GM21529 (cell line): ENCODE data around the gene MAPK12.

ENCODE experiments used
- ATAC-seq: cut with Tn5 transposase; IDR thresholded peaks from one replicate; pipeline ENCODE4 v1.9.1; 2021; ENCODE audit not compliant: unreplicated experiment

The MAPK12 gene

DNA sequence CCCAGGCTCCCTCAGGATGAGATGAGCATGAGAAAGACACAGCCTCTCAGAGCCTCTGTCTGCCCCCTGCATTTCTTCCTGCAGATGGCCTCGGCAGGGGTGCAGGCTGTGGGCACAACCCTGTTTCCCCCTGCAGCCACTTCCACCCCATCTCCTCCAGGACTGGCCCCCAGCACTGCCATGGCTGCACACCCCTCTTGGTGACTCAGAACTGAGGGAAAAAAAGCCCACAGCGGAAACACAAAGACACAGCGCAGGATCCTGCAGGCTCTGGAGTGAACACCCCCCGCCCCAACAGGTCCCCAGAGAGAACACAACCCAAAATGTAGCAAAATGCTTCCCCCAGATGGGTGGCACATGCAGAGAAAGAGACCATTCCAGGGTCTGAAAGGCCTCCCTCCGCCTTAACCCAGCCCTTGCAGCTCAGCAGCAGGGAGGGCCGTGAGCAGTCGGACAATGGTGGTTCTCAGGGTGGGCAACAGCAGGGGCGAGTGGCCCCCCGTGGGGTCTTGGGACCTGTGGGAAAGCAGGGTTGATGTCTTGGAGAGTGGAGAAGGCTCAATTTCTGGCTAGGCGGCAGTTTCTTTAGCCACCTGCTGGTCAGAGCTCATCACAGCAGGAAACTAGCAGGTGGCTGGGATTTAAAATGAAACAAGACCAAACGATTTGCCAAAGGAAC is 24.6 kb downstream of the MAPK12 start:
- no peak for ATAC-seq

DNA sequence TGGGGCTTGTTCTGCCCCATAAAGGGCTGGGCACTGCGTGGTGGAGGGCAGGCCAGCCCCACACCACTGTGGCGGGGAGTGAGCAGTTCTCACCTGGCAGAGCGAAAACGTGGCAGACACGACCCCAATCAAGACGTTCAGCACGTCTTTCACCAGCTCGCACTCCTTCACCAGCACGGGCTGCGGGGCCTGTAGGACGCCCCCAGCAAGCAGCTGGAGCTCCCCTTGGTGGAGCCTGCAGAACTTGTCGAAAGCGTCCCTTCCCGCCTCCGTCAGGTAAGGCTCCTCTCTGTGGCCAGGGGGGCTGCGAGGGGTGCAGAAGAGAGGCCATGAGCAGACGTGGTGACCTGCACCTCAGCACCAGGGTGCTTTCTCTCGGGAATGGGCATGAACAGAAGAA is 28.3 kb downstream of the MAPK12 start:
- ATAC-seq, result no peak

GRCh38 chr22:50232481-50233151 is 28.9 kb downstream of the MAPK12 start:
- ATAC-seq, result no peak

GRCh38 chr22:50229370-50229769 is 32.1 kb downstream of the MAPK12 start:
- no peak for ATAC-seq

DNA sequence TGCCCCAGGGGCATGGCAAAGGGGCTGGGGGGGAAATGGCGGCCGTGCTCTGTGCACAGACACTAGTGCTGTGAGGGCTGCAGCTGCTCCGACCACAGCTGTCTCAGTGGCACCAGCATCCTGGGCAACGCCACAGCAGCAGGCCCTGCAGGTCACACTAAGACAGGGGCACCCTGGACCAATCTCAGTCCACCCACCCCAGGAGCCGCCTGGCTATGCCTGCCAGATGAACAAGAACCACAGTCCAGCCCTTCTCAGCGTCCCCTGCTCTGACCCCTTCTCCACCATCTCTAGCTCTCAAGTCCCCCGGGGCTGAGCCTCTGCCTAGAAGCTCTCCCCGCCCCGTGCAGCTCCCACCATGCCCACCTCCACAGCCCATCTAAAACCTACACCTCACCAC is 33.1 kb downstream of the MAPK12 start:
- ATAC-seq, result no peak

GRCh38 chr22:50227579-50228215 is 33.8 kb downstream of the MAPK12 start:
- ATAC-seq, result no peak

GRCh38 chr22:50226875-50227165 is 34.7 kb downstream of the MAPK12 start:
- ATAC-seq, result no peak

GRCh38 chr22:50226063-50226874 is 35.2 kb downstream of the MAPK12 start:
- no peak for ATAC-seq

GRCh38 chr22:50225200-50225969 is 36.1 kb downstream of the MAPK12 start:
- ATAC-seq, result no peak

- no peak for ATAC-seq
Observed at GRCh38 chr22:50224071-50224470, 37.4 kb downstream of the MAPK12 start.

- ATAC-seq, result no peak
Observed at GRCh38 chr22:50222508-50222907, 39.0 kb downstream of the MAPK12 start.

DNA sequence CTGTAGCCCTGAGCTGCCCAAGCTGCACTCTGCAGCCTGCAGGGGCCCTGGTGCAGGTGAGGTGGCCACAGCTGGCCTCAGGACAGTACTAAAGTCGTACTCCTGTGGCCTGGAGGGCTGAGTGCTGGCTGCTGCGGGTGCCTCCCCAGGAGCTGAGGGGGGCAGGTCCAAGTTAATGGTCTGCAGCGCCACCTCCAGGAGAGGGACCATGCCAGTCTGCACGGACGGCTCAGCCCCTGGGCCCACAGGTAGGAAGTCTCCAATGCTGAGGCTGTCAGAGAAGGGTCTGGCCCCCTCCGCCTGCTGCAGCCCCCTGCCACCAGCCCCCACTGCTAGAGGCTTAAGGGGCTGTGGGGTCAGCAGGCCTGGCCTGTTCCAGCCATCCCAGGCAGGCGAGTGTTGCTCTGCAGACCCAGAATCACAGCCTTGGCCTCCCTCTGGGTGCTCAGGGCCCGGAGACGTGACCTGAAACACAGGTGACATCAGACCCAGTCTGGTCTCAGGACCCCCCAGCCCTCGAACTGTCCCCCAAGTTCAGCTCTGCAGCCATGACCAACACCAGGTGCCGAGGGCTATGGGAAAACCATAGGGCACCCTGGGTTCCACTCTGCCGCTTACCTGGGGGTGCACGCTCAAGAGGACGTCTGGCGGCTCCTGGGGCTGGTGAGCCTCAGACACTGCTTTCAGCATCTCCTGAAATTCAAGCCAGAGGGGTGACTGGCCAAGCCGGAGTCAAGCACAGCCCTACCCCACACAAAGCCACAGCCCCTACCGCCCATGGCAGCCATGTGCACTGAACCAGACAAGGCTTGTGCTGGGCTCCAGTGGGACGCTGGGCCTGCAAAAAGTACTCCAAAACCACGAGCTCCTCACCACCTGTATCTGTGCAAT is 39.8 kb downstream of the MAPK12 start:
- no peak for ATAC-seq

GRCh38 chr22:50220603-50221409 is 40.7 kb downstream of the MAPK12 start:
- no peak for ATAC-seq

GRCh38 chr22:50219800-50220602 is 41.5 kb downstream of the MAPK12 start:
- no peak for ATAC-seq

DNA sequence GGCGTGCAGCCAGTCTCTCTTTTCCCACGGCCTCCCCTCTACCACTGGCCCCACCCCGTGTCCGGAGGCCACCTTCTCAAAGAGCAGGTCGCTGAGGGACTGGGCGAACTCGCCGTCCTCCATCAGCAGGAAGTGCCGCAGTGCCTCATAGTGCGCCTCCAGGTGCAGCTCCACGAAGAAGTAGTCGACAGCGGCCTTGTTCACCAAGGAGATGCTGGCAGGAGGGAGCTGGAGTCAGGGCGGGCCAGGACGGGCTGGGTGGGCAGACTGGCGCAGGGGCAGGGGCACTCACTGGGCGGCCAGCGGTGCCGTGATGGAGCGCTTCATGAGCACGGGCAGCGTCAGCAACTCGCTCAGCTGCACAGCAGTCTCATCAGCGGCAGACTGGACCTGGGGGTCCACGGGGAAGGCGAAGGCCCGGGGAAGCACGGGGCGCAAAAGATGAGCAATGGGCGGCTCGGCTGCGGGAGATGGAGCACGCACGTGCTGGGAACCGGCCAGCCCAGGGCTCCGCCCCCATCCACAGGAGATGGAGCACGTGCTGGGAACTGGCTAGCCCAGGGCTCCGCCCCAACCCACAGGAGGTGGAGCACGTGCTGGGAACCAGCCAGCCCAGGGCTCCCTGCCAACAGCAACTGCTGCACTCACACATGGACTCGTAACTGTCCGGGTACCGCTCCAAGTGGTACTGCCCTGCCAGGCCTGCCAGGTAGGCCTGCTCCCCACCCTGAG is 42.3 kb downstream of the MAPK12 start:
- no peak for ATAC-seq

DNA sequence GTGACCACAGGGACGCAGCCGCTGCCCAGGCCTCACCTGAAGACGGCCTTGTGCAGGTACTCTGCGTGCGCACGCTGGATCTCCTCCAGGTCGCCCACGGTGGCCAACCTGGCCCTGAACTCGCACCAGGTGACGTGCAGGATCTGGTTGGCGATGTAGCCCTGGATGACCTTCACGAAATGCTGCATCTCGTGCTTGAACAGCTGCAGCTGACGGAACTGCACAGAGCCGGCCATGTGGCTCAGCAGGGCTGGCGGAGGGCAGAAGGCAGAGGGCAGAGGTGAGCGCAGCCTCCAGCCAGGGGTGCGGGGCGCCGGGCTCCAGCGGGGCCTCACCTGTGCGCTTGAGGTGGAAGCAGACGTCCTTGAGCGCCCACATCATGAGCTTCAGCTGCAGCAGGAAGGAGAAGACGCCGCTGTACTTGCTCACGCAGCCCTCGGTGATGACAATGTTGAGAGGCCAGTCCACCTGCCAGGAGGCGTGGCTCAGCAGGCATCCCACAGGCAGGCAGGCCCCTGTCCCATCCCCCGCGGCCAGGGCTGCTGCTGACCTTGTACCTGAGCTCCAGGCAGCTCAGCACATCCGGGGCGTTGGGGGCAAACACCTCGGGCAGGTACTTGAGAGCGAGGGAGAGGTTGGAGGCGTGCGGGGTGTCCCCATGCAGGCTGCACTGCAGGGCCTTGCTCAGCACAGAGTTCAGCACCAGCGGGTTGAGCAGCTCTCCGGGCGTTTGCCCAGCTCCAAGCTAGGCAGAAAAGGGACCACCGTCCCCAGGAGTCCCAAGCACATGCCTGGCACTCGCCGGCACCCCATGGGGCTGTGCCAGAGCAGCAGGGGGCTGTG is 43.1 kb downstream of the MAPK12 start:
- no peak for ATAC-seq
